GM11168 (cell line): ENCODE results near the gene GRIK3.

Source experiments
- in situ Hi-C: fragments of 300-500 bp; cut with MboI; formaldehyde crosslinking; loops from one replicate; pipeline ENCODE4 v1.12.0; 2022; ENCODE audit warnings: low sequenced_read_pairs; ENCODE audit not compliant: unreplicated experiment

GRIK3 gene

GRCh38 chr1:36864823-36865601 is 169.3 kb downstream of the GRIK3 start:
- in situ Hi-C loops, result no loop called here

GRCh38 chr1:36864182-36864822 is 170.0 kb downstream of the GRIK3 start:
- in situ Hi-C loops, result no loop called here

DNA sequence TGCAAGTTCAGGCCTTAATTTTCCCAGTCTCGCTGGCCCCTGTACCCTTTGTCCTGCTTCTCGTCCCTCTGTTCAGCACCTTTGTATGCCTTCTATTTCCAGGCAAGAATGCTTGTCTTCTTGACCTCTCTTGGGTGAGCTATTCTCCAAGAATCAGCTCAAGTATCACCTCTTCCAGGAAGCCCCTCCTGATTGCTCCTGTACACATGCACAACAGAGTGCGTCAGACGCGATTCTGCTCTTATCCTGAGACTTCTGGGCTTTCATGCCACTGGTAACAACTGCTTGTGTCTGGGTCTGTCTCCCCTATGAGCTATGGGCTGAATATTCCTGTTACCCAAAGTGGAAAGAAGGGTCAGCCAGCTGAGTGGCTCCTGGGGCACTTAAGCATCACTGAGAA is 170.8 kb downstream of the GRIK3 start:
- in situ Hi-C loops, result no loop called here

GRCh38 chr1:36863061-36863460 is 171.3 kb downstream of the GRIK3 start:
- in situ Hi-C loops, result no loop called here

GRCh38 chr1:36861375-36861774 is 172.9 kb downstream of the GRIK3 start:
- in situ Hi-C loops, result no loop called here

DNA sequence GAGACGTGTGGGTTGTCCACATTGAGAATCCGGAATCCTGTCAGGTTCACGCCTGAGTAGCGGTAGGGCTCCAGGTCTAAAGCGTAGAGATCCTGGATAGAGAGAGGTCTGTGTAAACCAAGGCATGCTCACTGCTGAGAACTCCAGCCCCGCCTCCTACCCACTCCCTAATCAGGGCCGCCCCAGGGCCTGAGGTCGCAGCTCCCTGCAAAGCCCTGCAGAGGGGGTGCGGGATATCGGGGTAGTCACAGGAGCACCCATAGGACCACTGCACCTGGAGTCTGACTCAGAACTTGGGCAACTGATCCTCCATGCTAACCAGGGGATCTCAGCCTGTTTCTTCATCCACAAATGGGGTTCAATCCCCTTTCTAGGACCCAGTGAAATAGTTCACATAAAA is 174.4 kb downstream of the GRIK3 start:
- in situ Hi-C loops, result no loop called here

GRCh38 chr1:36858981-36859380 is 175.3 kb downstream of the GRIK3 start:
- in situ Hi-C loops, result no loop called here

- in situ Hi-C loops, result no loop called here
Measured at GRCh38 chr1:36858553-36858952, 175.8 kb downstream of the GRIK3 start.

GRCh38 chr1:36857754-36858153 is 176.6 kb downstream of the GRIK3 start:
- in situ Hi-C loops, result no loop called here

- in situ Hi-C loops, result no loop called here
Measured at GRCh38 chr1:36855699-36856494, 178.4 kb downstream of the GRIK3 start.

DNA sequence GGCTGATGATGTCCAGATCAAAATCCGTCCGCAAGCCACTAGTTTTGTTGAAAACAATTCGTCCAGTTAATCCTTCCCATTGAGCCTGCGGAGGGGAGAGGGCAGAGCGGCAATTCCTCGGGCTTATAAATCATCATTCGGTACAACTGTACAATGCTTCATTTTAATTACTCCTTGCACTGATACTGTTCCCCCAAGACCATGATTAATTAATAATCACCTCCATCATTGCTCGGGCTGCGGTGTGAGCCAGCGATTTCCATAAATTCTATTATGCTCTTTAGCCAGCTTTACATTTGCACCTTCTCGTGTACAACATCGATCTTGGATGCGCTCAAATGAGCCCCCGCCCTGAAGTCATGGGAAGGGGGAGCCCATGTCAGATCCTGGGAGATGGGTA is 180.7 kb downstream of the GRIK3 start:
- in situ Hi-C loops, result no loop called here

DNA sequence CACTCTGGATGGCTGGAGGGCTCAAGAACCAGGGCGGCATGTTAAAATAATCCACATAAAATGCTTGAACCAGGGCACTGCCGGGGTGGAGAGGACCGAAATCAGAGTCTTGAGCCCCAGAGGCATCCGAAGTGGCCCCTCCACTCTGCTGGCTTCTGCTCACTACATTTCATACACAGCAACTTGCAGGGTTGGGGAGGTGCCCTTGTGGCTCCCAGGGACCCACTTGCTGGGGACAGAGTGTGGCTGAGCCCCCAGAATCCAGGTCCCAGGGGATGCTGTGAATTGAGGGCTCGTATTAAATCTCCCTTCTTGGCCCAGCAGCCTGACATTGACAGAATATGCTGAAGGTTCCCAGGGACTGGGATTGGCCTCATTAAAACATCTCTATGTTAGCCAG is 181.7 kb downstream of the GRIK3 start:
- in situ Hi-C loops, result no loop called here

GRCh38 chr1:36851595-36851994 is 182.7 kb downstream of the GRIK3 start:
- in situ Hi-C loops, result no loop called here

DNA sequence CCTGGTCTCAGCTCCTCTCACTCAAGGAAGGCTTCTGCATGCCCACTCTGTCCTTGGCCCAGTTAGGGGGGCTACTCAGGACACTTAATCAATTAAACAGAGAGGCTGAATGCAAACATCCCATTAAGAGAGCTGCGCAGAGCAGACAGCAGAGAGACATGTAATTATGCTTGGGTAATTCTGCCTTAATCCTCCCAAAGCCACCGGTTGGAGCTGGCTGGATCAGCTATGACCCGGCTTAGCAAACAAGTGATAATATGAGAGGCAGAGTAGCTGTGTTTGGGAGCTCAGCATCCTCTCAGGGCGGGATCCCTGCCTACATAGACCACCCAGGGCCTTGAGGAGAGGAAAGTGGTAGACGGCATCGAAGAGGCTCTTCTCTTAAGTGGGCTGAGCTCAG is 183.2 kb downstream of the GRIK3 start:
- in situ Hi-C loops, result no loop called here

- in situ Hi-C loops, result no loop called here
Measured at GRCh38 chr1:36849956-36850355, 184.4 kb downstream of the GRIK3 start.

DNA sequence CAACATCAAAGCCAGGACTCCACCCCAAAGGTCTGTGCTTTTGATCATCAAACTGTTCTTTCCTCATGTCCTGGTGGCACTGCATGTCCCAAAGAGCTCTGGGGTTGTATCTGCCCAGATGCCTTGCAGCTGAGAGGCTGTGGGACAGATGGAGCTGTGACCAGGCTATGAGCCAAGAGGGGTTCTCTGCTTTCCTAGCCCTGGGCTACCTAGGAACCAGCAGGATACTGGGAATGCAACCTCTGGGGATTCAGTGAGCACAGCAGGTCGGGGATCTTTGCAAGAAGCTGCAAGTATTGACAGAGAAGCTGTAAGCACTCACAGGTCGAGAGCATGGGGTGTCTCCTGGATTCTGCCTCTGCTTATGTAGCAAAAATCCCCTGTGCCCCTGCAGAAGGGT is 186.6 kb downstream of the GRIK3 start:
- in situ Hi-C loops, result no loop called here

DNA sequence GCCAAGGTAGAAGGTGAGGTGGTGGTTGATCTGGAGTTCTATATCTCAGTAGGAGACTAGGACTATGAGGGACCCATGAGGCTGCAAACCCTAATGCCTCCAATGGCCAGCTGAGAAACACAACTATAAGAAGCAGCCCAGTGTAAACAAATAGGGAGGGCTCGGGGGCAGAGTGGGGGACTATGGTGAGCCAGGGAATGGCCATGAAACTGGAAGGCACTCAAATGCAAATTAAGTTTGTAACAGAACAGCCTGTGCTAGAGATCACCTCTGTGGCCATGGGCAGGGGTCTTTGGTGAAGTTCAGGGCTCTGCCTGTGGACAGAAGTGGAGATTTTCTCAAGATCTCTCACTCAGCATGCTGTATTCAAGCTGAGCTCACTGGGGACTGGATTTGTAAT is 187.1 kb downstream of the GRIK3 start:
- in situ Hi-C loops, result no loop called here

DNA sequence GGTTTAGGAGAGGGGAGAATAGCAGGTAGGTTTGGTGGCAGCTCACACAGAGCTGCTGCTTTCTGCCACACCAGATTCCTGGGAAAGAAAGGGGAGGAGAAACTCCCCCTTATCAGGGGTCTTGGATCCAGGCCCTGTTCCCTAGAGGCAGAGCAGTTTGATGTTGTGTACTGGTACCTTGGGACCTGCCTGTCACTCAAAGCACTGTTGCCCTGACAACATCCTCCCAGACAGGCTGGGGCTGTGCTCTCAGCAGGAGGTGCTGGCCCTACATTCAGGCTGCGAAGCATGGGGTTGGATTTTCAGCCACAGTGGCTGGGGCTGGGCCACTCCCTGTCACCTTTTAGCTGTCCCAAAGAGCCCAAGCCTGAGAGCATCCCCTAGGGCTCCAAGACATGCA is 188.0 kb downstream of the GRIK3 start:
- in situ Hi-C loops, result no loop called here

DNA sequence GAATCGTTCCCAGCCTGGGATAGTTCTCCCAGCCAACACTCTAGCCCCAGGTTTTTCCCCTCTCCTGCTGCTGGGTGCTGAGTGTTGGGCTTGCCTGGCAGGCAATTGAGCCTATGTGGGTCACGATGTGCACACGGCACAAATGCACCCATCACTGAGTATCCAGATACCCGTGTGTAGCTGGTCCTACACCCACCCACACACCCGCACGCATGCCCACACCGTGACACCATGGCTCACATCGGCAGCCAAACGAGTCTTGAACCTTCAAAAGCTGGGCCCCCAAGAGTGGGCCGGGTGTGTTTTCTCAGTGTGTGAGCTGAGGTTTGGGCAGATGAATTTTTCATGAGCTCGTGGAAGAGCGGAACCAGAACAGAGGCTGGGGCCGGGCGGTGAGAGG is 188.5 kb downstream of the GRIK3 start:
- in situ Hi-C loops, result no loop called here

DNA sequence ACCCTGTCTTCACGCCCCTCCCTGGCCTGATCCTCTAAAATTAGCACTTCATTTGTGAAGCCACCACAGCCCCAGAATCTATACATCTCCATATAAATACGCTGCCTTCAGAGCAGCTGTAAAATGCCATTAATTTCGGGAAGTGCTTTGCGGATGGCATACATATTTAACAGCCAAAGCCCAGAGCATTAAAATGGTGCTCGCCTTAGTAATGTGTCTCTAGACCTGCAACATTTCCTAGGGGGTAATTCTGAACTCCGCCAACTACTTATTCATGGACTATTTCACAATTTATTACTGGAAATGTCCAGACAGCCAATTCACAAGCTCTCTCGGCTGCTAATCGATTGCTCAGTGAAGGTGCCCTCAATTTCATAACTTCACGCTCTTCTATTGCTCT is 189.4 kb downstream of the GRIK3 start:
- in situ Hi-C loops, result no loop called here

GRCh38 chr1:36843906-36844610 is 190.3 kb downstream of the GRIK3 start:
- in situ Hi-C loops, result no loop called here
